ENCODE results near the gene HMGB4.

The HMGB4 gene

GRCh38 chr1:33872683-33873082 is 8.8 kb downstream of the HMGB4 start:
- Histone ChIP-seq H3K4me3 (ENCODE audit: low read depth in 1 of 2, low read length in 2 of 2) (no peak overlapping the region), H3K27ac (ENCODE audit: low read length) (no peak overlapping the region), H3K4me1 (ENCODE audit: control insufficient read depth in 1 of 2, insufficient read depth in 2 of 2, low read length in 2 of 2) (no peaks in the 10 kb centered on the region), H3K27me3 (ENCODE audit: low read depth, low read length) (no peaks in the 10 kb centered on the region), H3K9me3 (ENCODE audit: control insufficient read depth in 1 of 2, low read length in 2 of 2) (peaks cover 0 to 3% of the 10 kb centered on the region in 2 donors), H3K36me3 (ENCODE audit: control insufficient read depth in 1 of 2, insufficient read depth in 2 of 2, low read length in 2 of 2) (no peaks in the 10 kb centered on the region)

GRCh38 chr1:33874636-33875035 is 10.8 kb downstream of the HMGB4 start:
- Histone ChIP-seq H3K4me3 (ENCODE audit: low read depth in 1 of 2, low read length in 2 of 2) (no peak overlapping the region), H3K36me3 (ENCODE audit: control insufficient read depth in 1 of 2, insufficient read depth in 2 of 2, low read length in 2 of 2) (no peaks in the 10 kb centered on the region), H3K4me1 (ENCODE audit: control insufficient read depth in 1 of 2, insufficient read depth in 2 of 2, low read length in 2 of 2) (no peaks in the 10 kb centered on the region)

GRCh38 chr1:33875862-33876261 is 12.0 kb downstream of the HMGB4 start:
- H3K27ac ChIP-seq (ENCODE audit: low read length): no peak overlapping the region
- H3K9me3 ChIP-seq (ENCODE audit: control insufficient read depth in 1 of 2, low read length in 2 of 2): peaks cover 0 to 3% of the 10 kb centered on the region in 2 donors
- H3K4me1 ChIP-seq (ENCODE audit: control insufficient read depth in 1 of 2, insufficient read depth in 2 of 2, low read length in 2 of 2): no peaks in the 10 kb centered on the region
- no peaks in the 10 kb centered on the region for H3K27me3 ChIP-seq (ENCODE audit: low read depth, low read length)
- H3K36me3 ChIP-seq (ENCODE audit: control insufficient read depth in 1 of 2, insufficient read depth in 2 of 2, low read length in 2 of 2): no peaks in the 10 kb centered on the region
- H3K4me3 ChIP-seq (ENCODE audit: low read depth in 1 of 2, low read length in 2 of 2): no peak overlapping the region

More at GRCh38 chr1:33874636-33875035, 10.8 kb downstream of the HMGB4 start:
- no peak overlapping the region for H3K27ac ChIP-seq (ENCODE audit: low read length)
- H3K27me3 ChIP-seq (ENCODE audit: low read depth, low read length): no peaks in the 10 kb centered on the region
- peaks cover 0 to 3% of the 10 kb centered on the region in 2 donors for H3K9me3 ChIP-seq (ENCODE audit: control insufficient read depth in 1 of 2, low read length in 2 of 2)

GRCh38 chr1:33876970-33877650 is 13.2 kb downstream of the HMGB4 start:
- no peaks in the 10 kb centered on the region for H3K4me1 ChIP-seq (ENCODE audit: control insufficient read depth in 1 of 2, insufficient read depth in 2 of 2, low read length in 2 of 2)
- H3K27me3 ChIP-seq (ENCODE audit: low read depth, low read length): no peaks in the 10 kb centered on the region
- H3K27ac ChIP-seq (ENCODE audit: low read length): no peak overlapping the region
- no peaks in the 10 kb centered on the region for H3K36me3 ChIP-seq (ENCODE audit: control insufficient read depth in 1 of 2, insufficient read depth in 2 of 2, low read length in 2 of 2)
- H3K4me3 ChIP-seq (ENCODE audit: low read depth in 1 of 2, low read length in 2 of 2): no peak overlapping the region
- peaks cover 0 to 3% of the 10 kb centered on the region in 2 donors for H3K9me3 ChIP-seq (ENCODE audit: control insufficient read depth in 1 of 2, low read length in 2 of 2)

- no peak overlapping the region for H3K4me3 ChIP-seq (ENCODE audit: low read depth in 1 of 2, low read length in 2 of 2)
- H3K4me1 ChIP-seq (ENCODE audit: control insufficient read depth in 1 of 2, insufficient read depth in 2 of 2, low read length in 2 of 2): no peaks in the 10 kb centered on the region
- no peaks in the 10 kb centered on the region for H3K27me3 ChIP-seq (ENCODE audit: low read depth, low read length)
- no peak overlapping the region for H3K27ac ChIP-seq (ENCODE audit: low read length)
- H3K9me3 ChIP-seq (ENCODE audit: control insufficient read depth in 1 of 2, low read length in 2 of 2): no peaks in the 10 kb centered on the region
- no peaks in the 10 kb centered on the region for H3K36me3 ChIP-seq (ENCODE audit: control insufficient read depth in 1 of 2, insufficient read depth in 2 of 2, low read length in 2 of 2)
Observed at GRCh38 chr1:33878392-33878791, 14.5 kb downstream of the HMGB4 start.

- no peaks in the 10 kb centered on the region for H3K4me1 ChIP-seq (ENCODE audit: control insufficient read depth in 1 of 2, insufficient read depth in 2 of 2, low read length in 2 of 2)
- H3K27me3 ChIP-seq (ENCODE audit: low read depth, low read length): no peaks in the 10 kb centered on the region
- no peak overlapping the region for H3K27ac ChIP-seq (ENCODE audit: low read length)
- no peaks in the 10 kb centered on the region for H3K36me3 ChIP-seq (ENCODE audit: control insufficient read depth in 1 of 2, insufficient read depth in 2 of 2, low read length in 2 of 2)
- no peaks in the 10 kb centered on the region for H3K9me3 ChIP-seq (ENCODE audit: control insufficient read depth in 1 of 2, low read length in 2 of 2)
- H3K4me3 ChIP-seq (ENCODE audit: low read depth in 1 of 2, low read length in 2 of 2): no peak overlapping the region
Observed at GRCh38 chr1:33880305-33880704, 16.4 kb downstream of the HMGB4 start.

- Histone ChIP-seq H3K4me1 (ENCODE audit: control insufficient read depth in 1 of 2, insufficient read depth in 2 of 2, low read length in 2 of 2) (peaks cover 0 to 7% of the 10 kb centered on the region in 2 donors), H3K27ac (ENCODE audit: low read length) (no peak overlapping the region), H3K4me3 (ENCODE audit: low read depth in 1 of 2, low read length in 2 of 2) (no peak overlapping the region), H3K9me3 (ENCODE audit: control insufficient read depth in 1 of 2, low read length in 2 of 2) (no peaks in the 10 kb centered on the region), H3K27me3 (ENCODE audit: low read depth, low read length) (no peaks in the 10 kb centered on the region), H3K36me3 (ENCODE audit: control insufficient read depth in 1 of 2, insufficient read depth in 2 of 2, low read length in 2 of 2) (no peaks in the 10 kb centered on the region)
Observed at GRCh38 chr1:33886496-33886895, 22.6 kb downstream of the HMGB4 start.

GRCh38 chr1:33893147-33893830 is 29.4 kb downstream of the HMGB4 start:
- no peak overlapping the region for H3K27ac ChIP-seq (ENCODE audit: low read length)

GRCh38 chr1:33895396-33895795 is 31.5 kb downstream of the HMGB4 start:
- H3K36me3 ChIP-seq (ENCODE audit: control insufficient read depth in 1 of 2, insufficient read depth in 2 of 2, low read length in 2 of 2): no peaks in the 10 kb centered on the region
- H3K9me3 ChIP-seq (ENCODE audit: control insufficient read depth in 1 of 2, low read length in 2 of 2): no peaks in the 10 kb centered on the region
- no peak overlapping the region for H3K4me3 ChIP-seq (ENCODE audit: low read depth in 1 of 2, low read length in 2 of 2)
- no peaks in the 10 kb centered on the region for H3K27me3 ChIP-seq (ENCODE audit: low read depth, low read length)
- H3K27ac ChIP-seq (ENCODE audit: low read length): no peak overlapping the region
- H3K4me1 ChIP-seq (ENCODE audit: control insufficient read depth in 1 of 2, insufficient read depth in 2 of 2, low read length in 2 of 2): peaks cover 0 to 7% of the 10 kb centered on the region in 2 donors

More at GRCh38 chr1:33893147-33893830, 29.4 kb downstream of the HMGB4 start:
- no peaks in the 10 kb centered on the region for H3K27me3 ChIP-seq (ENCODE audit: low read depth, low read length)
- no peaks in the 10 kb centered on the region for H3K9me3 ChIP-seq (ENCODE audit: control insufficient read depth in 1 of 2, low read length in 2 of 2)
- H3K4me3 ChIP-seq (ENCODE audit: low read depth in 1 of 2, low read length in 2 of 2): no peak overlapping the region
- H3K4me1 ChIP-seq (ENCODE audit: control insufficient read depth in 1 of 2, insufficient read depth in 2 of 2, low read length in 2 of 2): peaks cover 0 to 7% of the 10 kb centered on the region in 2 donors
- no peaks in the 10 kb centered on the region for H3K36me3 ChIP-seq (ENCODE audit: control insufficient read depth in 1 of 2, insufficient read depth in 2 of 2, low read length in 2 of 2)

- no peaks in the 10 kb centered on the region for H3K27me3 ChIP-seq (ENCODE audit: low read depth, low read length)
- H3K4me3 ChIP-seq (ENCODE audit: low read depth in 1 of 2, low read length in 2 of 2): no peak overlapping the region
- peaks cover 0 to 7% of the 10 kb centered on the region in 2 donors for H3K4me1 ChIP-seq (ENCODE audit: control insufficient read depth in 1 of 2, insufficient read depth in 2 of 2, low read length in 2 of 2)
- H3K36me3 ChIP-seq (ENCODE audit: control insufficient read depth in 1 of 2, insufficient read depth in 2 of 2, low read length in 2 of 2): no peaks in the 10 kb centered on the region
- no peaks in the 10 kb centered on the region for H3K9me3 ChIP-seq (ENCODE audit: control insufficient read depth in 1 of 2, low read length in 2 of 2)
- H3K27ac ChIP-seq (ENCODE audit: low read length): no peak overlapping the region
Observed at GRCh38 chr1:33895976-33896375, 32.1 kb downstream of the HMGB4 start.

- Histone ChIP-seq H3K27ac (ENCODE audit: low read length) (no peak overlapping the region), H3K27me3 (ENCODE audit: low read depth, low read length) (no peaks in the 10 kb centered on the region), H3K36me3 (ENCODE audit: control insufficient read depth in 1 of 2, insufficient read depth in 2 of 2, low read length in 2 of 2) (no peaks in the 10 kb centered on the region), H3K4me1 (ENCODE audit: control insufficient read depth in 1 of 2, insufficient read depth in 2 of 2, low read length in 2 of 2) (peaks cover 0 to 7% of the 10 kb centered on the region in 2 donors), H3K9me3 (ENCODE audit: control insufficient read depth in 1 of 2, low read length in 2 of 2) (no peaks in the 10 kb centered on the region), H3K4me3 (ENCODE audit: low read depth in 1 of 2, low read length in 2 of 2) (no peak overlapping the region)
Observed at GRCh38 chr1:33897092-33897725, 33.3 kb downstream of the HMGB4 start.

All from muscle layer of duodenum (tissue), 2 donors.